Fibroblast of lung (primary cell): ENCODE measurements around the gene FABP6. TPM values are rescaled to one million over a fixed set of nuclear protein-coding genes. Genes with fewer than 3 reads are reported as not detected.

Experiments
- DNase-seq, 2 donors: peaks; one replicate each; pipeline versions ENCODE4 v3.0.0 to v3.0.0-alpha.2; 2010; ENCODE audit warnings: low read depth in 2 of 2
- H2AFZ ChIP-seq: 2 replicates; pipeline ENCODE4 v1.5.1; 2012; ENCODE audit warnings: low read length, control low read depth, inconsistent platforms
- H3K27ac ChIP-seq: 2 replicates; pipeline ENCODE4 v1.5.1; 2011; ENCODE audit warnings: low read length, control low read depth; ENCODE audit not compliant: insufficient read depth
- H3K27me3 ChIP-seq: 2 replicates; pipeline ENCODE4 v1.5.1; 2011; ENCODE audit warnings: mild to moderate bottlenecking, low read length; ENCODE audit not compliant: control insufficient read depth, insufficient read depth
- H3K36me3 ChIP-seq: 2 replicates; pipeline ENCODE4 v1.5.1; 2011; ENCODE audit warnings: low read length; ENCODE audit not compliant: control insufficient read depth, insufficient read depth
- H3K4me1 ChIP-seq: 2 replicates; pipeline ENCODE4 v1.5.1; 2011; ENCODE audit warnings: low read length; ENCODE audit not compliant: control insufficient read depth, insufficient read depth; ENCODE audit errors: extremely low read depth
- H3K4me2 ChIP-seq: 2 replicates; pipeline ENCODE4 v1.5.1; 2011; ENCODE audit warnings: low read length, control low read depth; ENCODE audit not compliant: insufficient read depth; ENCODE audit errors: extremely low read depth
- H3K4me3 ChIP-seq, 4 experiments: fragments of 200-600 bp in 1 of 4; sonication (generic) in 1 of 4; replicated peaks in 1 of 4; 2 replicates each; pipeline ENCODE4 v1.5.1; 2011 to 2016; ENCODE audit warnings: low read length in 4 of 4, low read depth in 3 of 4, mild to moderate bottlenecking in 3 of 4, control low read depth in 2 of 4, inconsistent platforms in 1 of 4, mixed read lengths in 1 of 4; ENCODE audit not compliant: insufficient read depth in 1 of 4; ENCODE audit errors: control extremely low read depth in 1 of 4
- H3K79me2 ChIP-seq: 2 replicates; pipeline ENCODE4 v1.5.1; 2012; ENCODE audit warnings: mild to moderate bottlenecking, low read length, inconsistent platforms; ENCODE audit not compliant: control insufficient read depth, insufficient read depth
- H3K9ac ChIP-seq: 2 replicates; pipeline ENCODE4 v1.5.1; 2011; ENCODE audit warnings: mild to moderate bottlenecking, low read length, control low read depth; ENCODE audit not compliant: insufficient read depth
- H3K9me3 ChIP-seq: 2 replicates; pipeline ENCODE4 v1.5.1; 2012; ENCODE audit warnings: low read depth, low read length; ENCODE audit not compliant: control insufficient read depth, insufficient read depth
- H4K20me1 ChIP-seq: 2 replicates; pipeline ENCODE4 v1.5.1; 2011; ENCODE audit warnings: low read length; ENCODE audit not compliant: control insufficient read depth, insufficient read depth; ENCODE audit errors: extremely low read depth
- CTCF ChIP-seq, 2 donors: IDR thresholded peaks in 1 of 2; conservative IDR thresholded peaks in 1 of 2; 1 replicate in 1 of 2; 2 replicates in 1 of 2; pipeline ENCODE4 v1.5.1; 2011 to 2012; ENCODE audit warnings: low read length in 2 of 2, control low read depth in 1 of 2, inconsistent platforms in 1 of 2, low read depth in 1 of 2, mild to moderate bottlenecking in 1 of 2
- EZH2 ChIP-seq: IDR thresholded peaks from 2 replicates; pipeline ENCODE4 v1.5.1; 2012; ENCODE audit warnings: low read length, control low read depth, mild to moderate bottlenecking; ENCODE audit errors: missing control alignments
- polyA plus RNA-seq, 2 donors: library from polyadenylated mRNA; depleted of rRNA in 1 of 2; stranded (reverse) in 1 of 2; unstranded in 1 of 2; fragments of >200 nt; gene quantifications; 2 replicates each; pipeline ENCODE4 v1.2.1, GENCODE V29; 2011 to 2012; ENCODE audit warnings: missing spikeins in 1 of 2
- total RNA-seq: library from RNA; depleted of rRNA; stranded (reverse); fragments of >200 nt; gene quantifications from 2 replicates; pipeline ENCODE4 v1.2.1, GENCODE V29; 2014

FABP6 gene
- total and polyA plus RNA-seq, 2 donors (not counting 1 experiment from before 2014, with no cell fraction given) = not detected

DNA sequence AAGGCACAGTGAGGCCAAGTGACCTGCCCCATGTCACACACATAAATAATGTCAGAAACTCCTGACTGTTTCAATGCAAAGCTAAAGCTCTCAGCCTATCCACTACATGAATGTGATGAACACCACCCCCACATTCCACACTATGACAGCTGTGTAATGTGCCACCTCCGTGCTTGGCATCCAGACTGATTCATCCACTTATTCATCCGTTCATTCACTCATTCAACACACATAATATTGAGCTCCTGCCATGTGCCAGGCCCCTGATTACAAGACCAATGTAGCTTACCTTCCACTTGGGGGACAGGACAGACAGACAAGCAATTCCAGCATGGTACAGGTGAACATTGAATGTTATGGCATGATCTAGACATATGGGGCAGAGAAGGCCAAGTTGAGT, 46.2 kb upstream of the FABP6 start:
- DNase-seq = no peak

DNA sequence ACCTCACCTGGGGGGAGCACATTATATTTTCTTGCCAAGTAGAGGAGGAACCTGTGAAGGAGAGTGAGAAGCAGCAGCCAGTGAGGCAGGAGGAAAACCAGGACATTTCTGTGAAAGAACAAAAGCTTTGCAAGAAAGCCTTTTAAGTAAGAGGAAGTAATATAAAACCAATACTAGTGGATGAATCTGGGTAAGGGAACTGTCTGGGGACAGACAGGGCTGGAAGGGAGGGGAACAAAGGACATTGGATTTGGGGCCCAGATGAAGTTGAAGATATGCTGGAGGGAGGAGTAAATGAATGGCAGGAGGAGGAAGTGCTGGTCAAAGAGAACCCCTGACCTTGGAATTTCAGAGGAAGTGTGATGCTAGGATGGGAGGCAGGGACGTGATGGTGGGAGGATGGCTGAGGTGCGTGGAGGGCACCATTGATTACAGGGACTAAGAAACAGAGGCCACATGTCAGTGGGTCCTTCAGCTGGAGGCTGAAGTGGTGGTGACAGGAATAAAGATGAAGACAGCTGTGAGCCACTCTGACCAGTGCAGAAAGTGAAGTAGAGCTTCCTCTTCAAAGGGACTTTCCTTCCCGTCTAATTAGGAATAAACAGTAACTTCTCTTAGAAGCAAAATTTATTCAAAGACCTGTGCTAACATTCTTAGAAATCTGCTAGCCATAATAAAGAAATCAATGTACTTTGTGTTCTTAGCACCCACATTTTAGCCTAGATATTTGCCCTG, 43.5 kb upstream of the FABP6 start:
- Histone ChIP-seq H3K4me1 (peaks cover 7% of the 10 kb centered on the region), H4K20me1 (no peaks in the 10 kb centered on the region), H3K79me2 (no peaks in the 10 kb centered on the region), H3K4me3 (no peak overlapping the region), H3K36me3 (no peaks in the 10 kb centered on the region), H3K27me3 (no peaks in the 10 kb centered on the region), H2AFZ (no peak overlapping the region), H3K4me2 (no peak overlapping the region), H3K27ac (no peak overlapping the region), H3K9ac (no peak overlapping the region), H3K9me3 (no peaks in the 10 kb centered on the region)
- TF ChIP-seq EZH2 (no peak), CTCF (conservative IDR thresholded peaks at IDR 0.05 in 1 of 2, IDR thresholded peaks at IDR 0.05 in 1 of 2; ENCODE audit: low read depth in 1 of 2, low read length in 2 of 2) (no peak)
- no peak for DNase-seq

More for the DNA sequence above, 46.2 kb upstream of the FABP6 start:
- no peak overlapping the region for H2AFZ ChIP-seq
- H3K79me2 ChIP-seq = no peaks in the 10 kb centered on the region
- no peak for TF ChIP-seq CTCF (conservative IDR thresholded peaks at IDR 0.05 in 1 of 2, IDR thresholded peaks at IDR 0.05 in 1 of 2; ENCODE audit: low read depth in 1 of 2, low read length in 2 of 2)
- no peak for TF ChIP-seq EZH2
- H4K20me1 ChIP-seq = no peaks in the 10 kb centered on the region
- H3K27me3 ChIP-seq = no peaks in the 10 kb centered on the region
- no peak overlapping the region for H3K27ac ChIP-seq
- no peak overlapping the region for H3K4me3 ChIP-seq
- no peak overlapping the region for H3K9ac ChIP-seq
- H3K4me1 ChIP-seq = no peaks in the 10 kb centered on the region
- H3K4me2 ChIP-seq = no peak overlapping the region
- no peaks in the 10 kb centered on the region for H3K36me3 ChIP-seq
- no peaks in the 10 kb centered on the region for H3K9me3 ChIP-seq

DNA sequence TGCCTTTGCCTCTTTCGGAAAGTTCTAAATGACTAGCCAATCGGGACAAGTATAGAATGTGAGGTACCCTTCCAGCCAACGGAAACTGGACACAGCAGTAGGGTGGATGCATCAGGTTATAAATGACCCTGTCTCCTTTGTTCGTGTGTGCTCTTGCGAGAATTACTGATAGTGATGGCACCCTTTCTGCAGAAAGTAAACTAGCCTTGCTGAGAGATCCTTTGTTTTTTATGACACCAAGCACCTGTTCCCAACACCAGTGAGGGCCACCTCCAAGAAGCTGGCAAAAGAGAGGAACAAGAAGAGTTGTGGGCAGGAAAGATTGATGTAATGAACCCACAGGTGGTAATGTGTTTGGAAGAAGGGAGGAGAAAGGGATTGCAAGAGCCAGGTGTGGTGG, 42.8 kb upstream of the FABP6 start:
- TF ChIP-seq EZH2 (no peak), CTCF (conservative IDR thresholded peaks at IDR 0.05 in 1 of 2, IDR thresholded peaks at IDR 0.05 in 1 of 2; ENCODE audit: low read depth in 1 of 2, low read length in 2 of 2) (no peak)
- Histone ChIP-seq H3K9ac (no peak overlapping the region), H3K4me2 (no peak overlapping the region), H3K36me3 (no peaks in the 10 kb centered on the region), H3K79me2 (no peaks in the 10 kb centered on the region), H3K9me3 (no peaks in the 10 kb centered on the region), H3K27ac (no peak overlapping the region), H3K4me1 (peaks cover 7% of the 10 kb centered on the region), H3K27me3 (no peaks in the 10 kb centered on the region), H4K20me1 (no peaks in the 10 kb centered on the region), H3K4me3 (no peak overlapping the region), H2AFZ (no peak overlapping the region)
- no peak for DNase-seq
